ENCODE results near the gene TULP4.

GRCh38 chr6:158293122-158293521 lies 19.1 kb upstream of the TULP4 start:
- no peak for TF ChIP-seq CTCF (IDR thresholded peaks at IDR 0.05 in 8 of 11, conservative IDR thresholded peaks at IDR 0.05 in 3 of 11)
- no peak for TF ChIP-seq POLR2AphosphoS5 (IDR thresholded peaks at IDR 0.05)
